Measurements from ENCODE around the gene PPP1R18. TPM values are rescaled to one million over a fixed set of nuclear protein-coding genes. Genes with fewer than 3 reads are reported as not detected.
"Not testable (repeated sequence)": the region's sequence is repeated elsewhere in the genome, so short reads cannot be mapped to it uniquely, and the experiment has no call there.

The PPP1R18 gene
- total RNA-seq, 1 donor from 2014 or later, result 33.1 TPM

- peaks cover 11% of the 10 kb centered on the region for H3K4me1 Mint-ChIP-seq (ENCODE audit: unreplicated experiment)
- peaks cover 29% of the 10 kb centered on the region for H3K36me3 Mint-ChIP-seq
- H3K27ac Mint-ChIP-seq, result peak overlapping the region; percentile 18
- no peak for DNase-seq (ENCODE audit: extremely low spot score, unreplicated experiment)
- TF ChIP-seq CTCF (conservative IDR thresholded peaks at IDR 0.05), result peak; percentile 39
- no peak overlapping the region for H3K4me3 Mint-ChIP-seq
- no peaks in the 10 kb centered on the region for H3K9me3 Mint-ChIP-seq
- no peaks in the 10 kb centered on the region for H3K27me3 Mint-ChIP-seq
Measured at GRCh38 chr6:30727920-30728553, 41.6 kb upstream of the PPP1R18 start.

GRCh38 chr6:30726506-30727413 lies 40.3 kb upstream of the PPP1R18 start:
- H3K27me3 Mint-ChIP-seq, result peaks cover 3% of the 10 kb centered on the region
- peak overlapping the region; percentile 47 for H3K27ac Mint-ChIP-seq
- H3K36me3 Mint-ChIP-seq, result peaks cover 37% of the 10 kb centered on the region
- TF ChIP-seq CTCF (conservative IDR thresholded peaks at IDR 0.05), result no peak
- no peak overlapping the region for H3K4me3 Mint-ChIP-seq
- H3K9me3 Mint-ChIP-seq, result no peaks in the 10 kb centered on the region
- peaks cover 16% of the 10 kb centered on the region for H3K4me1 Mint-ChIP-seq (ENCODE audit: unreplicated experiment)
- DNase-seq (ENCODE audit: extremely low spot score, unreplicated experiment), result no peak

- H3K4me3 Mint-ChIP-seq, result no peak overlapping the region
- DNase-seq (ENCODE audit: extremely low spot score, unreplicated experiment), result no peak
- H3K27me3 Mint-ChIP-seq, result peaks cover 6% of the 10 kb centered on the region
- H3K27ac Mint-ChIP-seq, result peak overlapping the region; percentile 62
- no peaks in the 10 kb centered on the region for H3K9me3 Mint-ChIP-seq
- H3K4me1 Mint-ChIP-seq (ENCODE audit: unreplicated experiment), result peaks cover 16% of the 10 kb centered on the region
- TF ChIP-seq CTCF (conservative IDR thresholded peaks at IDR 0.05), result no peak
- H3K36me3 Mint-ChIP-seq, result peaks cover 44% of the 10 kb centered on the region
Measured at GRCh38 chr6:30725713-30726505, 39.5 kb upstream of the PPP1R18 start.

GRCh38 chr6:30724906-30725667 lies 38.6 kb upstream of the PPP1R18 start:
- Mint-ChIP-seq H3K4me1 (ENCODE audit: unreplicated experiment) (peaks cover 16% of the 10 kb centered on the region), H3K27ac (peak overlapping the region; percentile 37), H3K9me3 (no peaks in the 10 kb centered on the region), H3K4me3 (peak overlapping the region; percentile 24), H3K27me3 (peaks cover 9% of the 10 kb centered on the region), H3K36me3 (peaks cover 44% of the 10 kb centered on the region)
- no peak for DNase-seq (ENCODE audit: extremely low spot score, unreplicated experiment)
- TF ChIP-seq CTCF (conservative IDR thresholded peaks at IDR 0.05), result no peak

GRCh38 chr6:30723843-30724741 lies 37.6 kb upstream of the PPP1R18 start:
- peaks cover 22% of the 10 kb centered on the region for H3K4me1 Mint-ChIP-seq (ENCODE audit: unreplicated experiment)
- H3K9me3 Mint-ChIP-seq; DNase-seq (ENCODE audit: extremely low spot score, unreplicated experiment): not testable (repeated sequence)
- H3K27me3 Mint-ChIP-seq, result peaks cover 11% of the 10 kb centered on the region
- H3K27ac Mint-ChIP-seq, result peak overlapping the region; percentile 80
- H3K36me3 Mint-ChIP-seq, result peaks cover 42% of the 10 kb centered on the region
- peak overlapping the region; percentile 92 for H3K4me3 Mint-ChIP-seq

- Mint-ChIP-seq H3K27me3 (peaks cover 11% of the 10 kb centered on the region), H3K36me3 (peaks cover 42% of the 10 kb centered on the region)
Measured at GRCh38 chr6:30723159-30723842, 36.9 kb upstream of the PPP1R18 start.

More at GRCh38 chr6:30723159-30723842, 36.9 kb upstream of the PPP1R18 start:
- H3K9me3 Mint-ChIP-seq; DNase-seq (ENCODE audit: extremely low spot score, unreplicated experiment): not testable (repeated sequence)
- peak overlapping the region; percentile 92 for H3K4me3 Mint-ChIP-seq
- peak overlapping the region; percentile 97 for H3K27ac Mint-ChIP-seq
- H3K4me1 Mint-ChIP-seq (ENCODE audit: unreplicated experiment), result peaks cover 23% of the 10 kb centered on the region
